Activated naive CD4-positive, alpha-beta T cell treated with anti-CD3 and anti-CD28 coated beads, Interleukin-2, amount 50 U/mL, for 24 hours (primary cell): ENCODE measurements around the gene CGN.

ENCODE experiments used
- H3K27ac Mint-ChIP-seq: one replicate; pipeline ENCODE4 v1.8.0; 2021; ENCODE audit warnings: mild to moderate bottlenecking, mixed read lengths
- H3K27me3 Mint-ChIP-seq: one replicate; pipeline ENCODE4 v1.8.0; 2021; ENCODE audit warnings: mixed read lengths
- H3K36me3 Mint-ChIP-seq: one replicate; pipeline ENCODE4 v1.8.0; 2021; ENCODE audit warnings: mixed read lengths
- H3K4me1 Mint-ChIP-seq: one replicate; pipeline ENCODE4 v1.8.0; 2021; ENCODE audit warnings: mixed read lengths
- H3K4me3 Mint-ChIP-seq: one replicate; pipeline ENCODE4 v1.8.0; 2021; ENCODE audit warnings: mild to moderate bottlenecking, mixed read lengths
- H3K9me3 Mint-ChIP-seq: one replicate; pipeline ENCODE4 v1.8.0; 2021; ENCODE audit warnings: mixed read lengths

The CGN gene

DNA sequence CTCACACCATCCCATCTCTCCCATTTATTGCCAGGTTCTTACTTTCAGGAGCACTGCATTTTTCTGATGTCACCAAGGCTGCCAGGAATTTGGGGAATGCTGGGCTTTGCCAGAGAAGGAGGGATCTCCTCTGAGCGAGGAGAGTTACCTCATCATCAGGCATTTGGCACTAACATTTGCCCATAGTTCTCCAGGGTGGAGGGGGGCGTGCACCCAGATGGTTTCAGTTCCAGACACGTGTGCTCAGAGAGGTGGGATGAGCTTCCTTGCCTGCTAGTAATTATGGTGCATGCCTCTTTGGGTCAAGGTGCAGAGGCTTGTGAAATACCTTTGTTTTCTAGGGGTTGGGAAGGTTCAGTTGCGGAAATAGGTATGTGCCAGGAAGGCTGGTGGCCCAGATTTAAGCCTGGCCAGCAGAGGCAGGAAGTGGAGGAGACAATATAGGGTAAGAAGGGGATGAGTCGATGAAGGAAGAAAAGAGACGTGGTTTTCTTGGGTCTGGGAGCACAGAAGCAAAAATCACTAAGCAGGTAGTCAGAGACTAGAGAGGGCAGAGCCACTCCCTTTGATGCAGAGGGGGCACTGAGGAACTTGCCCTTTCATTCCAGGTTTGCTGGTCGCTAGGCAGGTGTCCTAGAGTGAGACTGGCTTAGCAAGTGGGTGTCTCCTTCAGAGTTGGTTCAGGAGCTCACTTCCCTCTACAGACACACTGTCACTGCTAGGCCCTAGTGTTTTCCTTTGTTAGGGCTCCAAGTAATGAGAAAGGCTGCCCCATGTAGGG, 36.1 kb downstream of the CGN start:
- Mint-ChIP-seq H3K4me3 (no peak overlapping the region), H3K9me3 (no peaks in the 10 kb centered on the region), H3K36me3 (no peaks in the 10 kb centered on the region), H3K4me1 (peaks cover 8% of the 10 kb centered on the region), H3K27me3 (no peaks in the 10 kb centered on the region), H3K27ac (no peak overlapping the region)

DNA sequence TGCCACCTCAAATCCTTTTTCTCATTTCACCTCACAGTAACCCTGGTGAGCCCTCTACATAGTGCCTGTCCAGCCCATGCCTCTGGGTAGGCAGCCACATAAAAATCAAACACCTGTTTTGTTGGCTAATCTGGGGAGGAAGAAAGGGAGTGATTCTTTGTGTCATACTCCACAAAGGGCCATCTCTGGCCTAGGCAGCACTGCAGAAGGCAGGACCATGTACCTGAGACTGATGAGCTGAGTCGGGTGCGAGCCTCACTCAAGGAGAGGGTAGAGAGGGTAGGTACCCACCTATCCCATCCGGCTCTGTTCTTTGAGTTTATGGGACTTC, 36.7 kb downstream of the CGN start:
- H3K4me1 Mint-ChIP-seq, result peaks cover 5% of the 10 kb centered on the region
- no peak overlapping the region for H3K27ac Mint-ChIP-seq

DNA sequence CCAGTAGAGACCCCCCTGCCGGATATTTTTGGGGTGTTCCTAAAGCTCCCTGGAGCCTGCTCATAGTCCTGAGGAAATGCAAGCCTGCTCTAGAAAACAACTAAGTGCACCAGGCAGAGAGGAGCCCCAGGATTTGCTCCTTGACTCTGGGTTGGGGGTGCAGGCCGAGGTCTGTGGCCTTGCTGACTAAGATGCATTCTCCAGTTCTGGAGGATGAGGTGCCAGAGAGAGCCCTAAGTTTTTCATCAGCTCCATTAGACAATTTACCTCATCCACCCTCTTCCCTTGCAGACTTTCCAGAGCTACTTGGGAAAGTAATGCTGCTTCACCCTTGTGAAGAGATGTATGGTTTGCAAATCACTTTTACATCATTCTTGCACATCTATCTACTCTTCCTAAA, 38.0 kb downstream of the CGN start:
- Mint-ChIP-seq H3K27me3 (no peaks in the 10 kb centered on the region), H3K27ac (no peak overlapping the region), H3K4me1 (peaks cover 5% of the 10 kb centered on the region), H3K36me3 (no peaks in the 10 kb centered on the region), H3K9me3 (no peaks in the 10 kb centered on the region), H3K4me3 (no peak overlapping the region)

More for the DNA sequence above, 36.7 kb downstream of the CGN start:
- Mint-ChIP-seq H3K9me3 (no peaks in the 10 kb centered on the region), H3K27me3 (no peaks in the 10 kb centered on the region), H3K36me3 (no peaks in the 10 kb centered on the region), H3K4me3 (no peak overlapping the region)

GRCh38 chr1:151553659-151554058, 42.5 kb downstream of the CGN start:
- Mint-ChIP-seq H3K9me3 (no peaks in the 10 kb centered on the region), H3K27ac (no peak overlapping the region), H3K27me3 (no peaks in the 10 kb centered on the region), H3K4me1 (peaks cover 4% of the 10 kb centered on the region), H3K36me3 (peaks cover 2% of the 10 kb centered on the region), H3K4me3 (no peak overlapping the region)

DNA sequence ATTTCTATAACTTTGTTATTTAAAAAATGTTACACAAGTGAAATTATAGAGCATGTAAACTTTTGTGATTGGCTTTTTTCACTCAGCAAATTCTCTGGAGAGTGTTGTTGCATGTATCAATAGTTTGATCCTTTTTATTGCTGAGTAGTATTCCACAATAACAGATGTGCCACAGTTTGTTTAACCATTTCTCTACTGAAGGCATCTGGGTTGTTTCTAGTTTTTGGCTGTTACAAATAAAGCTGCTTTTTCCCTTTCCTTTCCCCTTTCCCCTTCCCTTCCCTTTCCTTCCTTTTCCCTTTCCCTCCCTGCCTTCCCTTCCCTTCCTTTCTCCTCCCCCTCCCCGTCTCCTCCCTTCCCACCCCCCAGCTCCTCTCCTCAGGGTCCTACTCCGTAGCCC, 44.9 kb downstream of the CGN start:
- Mint-ChIP-seq H3K36me3 (peaks cover 2% of the 10 kb centered on the region), H3K4me3 (no peak overlapping the region), H3K9me3 (no peaks in the 10 kb centered on the region), H3K27me3 (no peaks in the 10 kb centered on the region), H3K4me1 (peaks cover 4% of the 10 kb centered on the region), H3K27ac (no peak overlapping the region)

DNA sequence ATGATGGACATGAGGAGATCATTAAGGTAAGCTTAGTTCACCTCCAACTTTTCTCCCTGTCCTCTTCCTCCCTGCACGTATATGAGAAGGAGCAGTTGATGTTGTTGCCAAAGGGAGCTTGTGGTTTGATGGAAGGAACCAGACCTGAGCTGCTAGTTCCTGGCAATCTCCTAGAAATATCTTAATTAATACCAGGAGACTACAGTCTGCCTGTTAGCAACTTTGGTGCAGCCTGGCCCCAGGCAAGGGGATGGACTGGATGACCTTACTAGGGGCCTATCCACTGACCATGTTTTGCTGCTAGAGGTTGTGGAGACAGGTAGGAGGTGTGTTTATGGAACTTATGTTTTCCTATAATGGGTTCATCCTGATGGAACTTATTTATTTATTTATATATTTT, 51.5 kb downstream of the CGN start:
- no peak overlapping the region for H3K27ac Mint-ChIP-seq
- peaks cover 5% of the 10 kb centered on the region for H3K36me3 Mint-ChIP-seq
- H3K9me3 Mint-ChIP-seq, result no peaks in the 10 kb centered on the region
- peaks cover 4% of the 10 kb centered on the region for H3K4me1 Mint-ChIP-seq
- H3K4me3 Mint-ChIP-seq, result no peak overlapping the region
- H3K27me3 Mint-ChIP-seq, result no peaks in the 10 kb centered on the region

GRCh38 chr1:151563376-151563775, 52.2 kb downstream of the CGN start:
- Mint-ChIP-seq H3K9me3 (no peaks in the 10 kb centered on the region), H3K27ac (no peak overlapping the region), H3K36me3 (peaks cover 6% of the 10 kb centered on the region), H3K4me3 (no peak overlapping the region), H3K27me3 (no peaks in the 10 kb centered on the region), H3K4me1 (peaks cover 6% of the 10 kb centered on the region)

- Mint-ChIP-seq H3K4me1 (peaks cover 4% of the 10 kb centered on the region), H3K27me3 (no peaks in the 10 kb centered on the region), H3K9me3 (no peaks in the 10 kb centered on the region), H3K36me3 (peaks cover 4% of the 10 kb centered on the region), H3K27ac (no peak overlapping the region), H3K4me3 (no peak overlapping the region)
These were observed 54.5 kb downstream of the CGN start for GRCh38 chr1:151565502-151566189.

DNA sequence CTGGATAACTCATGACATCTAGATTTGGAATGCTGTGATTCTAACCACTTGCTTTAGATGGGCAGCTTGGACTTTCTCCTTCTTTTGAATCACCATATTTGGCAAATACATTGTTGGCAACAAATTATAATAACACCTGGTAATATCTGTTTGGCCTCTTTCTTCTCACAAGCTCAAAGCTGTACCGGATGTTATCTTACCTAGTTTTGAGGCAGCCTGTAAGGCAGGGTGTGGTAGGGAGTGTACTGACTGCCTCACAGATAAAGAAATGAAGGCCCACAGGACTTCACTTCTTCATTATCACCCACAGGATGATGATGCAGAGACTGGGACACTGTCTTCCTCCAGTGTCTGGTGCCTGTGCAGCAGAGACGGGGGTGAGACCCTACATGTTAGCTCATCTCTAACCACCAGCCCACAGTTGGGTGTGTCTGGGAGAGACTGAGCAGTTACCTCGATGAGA, 57.5 kb downstream of the CGN start:
- H3K27ac Mint-ChIP-seq, result no peak overlapping the region

DNA sequence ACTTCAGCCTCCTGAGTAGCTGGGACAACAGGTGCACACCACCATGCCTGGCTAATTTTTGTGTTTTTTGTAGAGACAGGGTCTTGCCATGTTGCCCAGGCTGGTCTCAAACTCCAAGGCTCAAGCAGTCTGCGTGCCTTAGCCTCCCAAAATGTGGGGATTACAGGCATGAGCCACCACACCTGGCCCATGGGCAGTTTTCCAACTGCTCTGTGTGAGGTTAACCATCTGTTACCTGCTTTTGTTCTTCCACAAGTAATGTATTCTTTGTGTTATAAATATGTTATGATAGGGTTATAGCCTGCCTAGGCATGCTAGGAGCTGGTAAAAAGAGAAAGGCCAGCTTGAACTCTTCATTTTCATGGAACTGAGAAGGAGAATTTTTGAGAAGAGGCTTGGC, 59.6 kb downstream of the CGN start:
- no peak overlapping the region for H3K4me3 Mint-ChIP-seq
- peaks cover 11% of the 10 kb centered on the region for H3K36me3 Mint-ChIP-seq
- no peak overlapping the region for H3K27ac Mint-ChIP-seq
- no peaks in the 10 kb centered on the region for H3K27me3 Mint-ChIP-seq
- H3K9me3 Mint-ChIP-seq, result no peaks in the 10 kb centered on the region
- H3K4me1 Mint-ChIP-seq, result peaks cover 4% of the 10 kb centered on the region

More for the DNA sequence above, 57.5 kb downstream of the CGN start:
- Mint-ChIP-seq H3K4me3 (no peak overlapping the region), H3K27me3 (no peaks in the 10 kb centered on the region), H3K4me1 (peaks cover 4% of the 10 kb centered on the region), H3K36me3 (peaks cover 9% of the 10 kb centered on the region), H3K9me3 (no peaks in the 10 kb centered on the region)

DNA sequence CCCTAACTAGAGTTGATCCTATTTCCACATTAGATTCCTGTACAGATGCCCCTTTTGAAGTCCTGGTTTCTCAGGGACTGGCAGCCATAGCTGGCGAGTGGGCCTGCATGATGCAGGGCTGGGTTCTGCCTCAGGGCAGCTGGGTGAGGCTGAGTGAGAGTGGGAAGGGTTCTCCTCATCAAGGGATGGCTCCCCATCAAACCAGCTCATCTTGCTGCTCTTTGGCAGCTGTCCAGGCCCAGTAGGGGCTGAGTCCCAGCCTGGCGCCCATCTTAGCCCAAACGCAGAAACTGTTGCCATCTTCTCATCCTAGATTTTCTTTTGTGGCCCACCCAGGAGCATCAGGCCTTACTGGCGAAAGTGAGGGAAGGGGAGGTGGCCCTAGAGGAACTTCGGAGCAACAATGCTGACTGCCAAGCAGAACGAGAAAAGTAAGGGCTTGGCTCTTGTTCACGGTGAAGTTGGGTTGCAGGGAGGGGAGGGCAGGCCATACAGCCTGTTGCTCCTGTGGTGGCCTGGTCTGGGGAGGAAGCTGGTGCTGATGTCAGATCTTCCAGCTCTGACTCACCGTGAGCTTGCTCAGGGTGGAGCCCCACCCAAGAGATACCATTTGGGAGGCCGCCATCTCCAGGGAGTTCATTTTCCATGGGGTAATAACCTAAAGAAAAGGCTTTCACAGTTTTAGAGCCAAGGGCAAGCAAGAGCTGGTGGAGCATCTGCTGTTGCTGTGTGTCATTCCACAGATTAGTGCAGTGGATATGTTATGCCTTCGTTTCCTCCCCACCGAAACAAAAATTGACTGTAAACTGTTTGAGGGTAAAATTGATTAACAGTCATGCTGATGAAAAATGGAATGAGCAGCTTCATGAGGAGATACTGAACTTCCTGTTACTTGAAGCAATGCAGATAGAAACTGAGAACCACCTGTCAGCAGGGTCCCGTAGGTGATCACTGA, 63.7 kb downstream of the CGN start:
- H3K4me1 Mint-ChIP-seq, result no peaks in the 10 kb centered on the region
- H3K27ac Mint-ChIP-seq, result no peak overlapping the region
- no peaks in the 10 kb centered on the region for H3K27me3 Mint-ChIP-seq
- no peak overlapping the region for H3K4me3 Mint-ChIP-seq
- H3K36me3 Mint-ChIP-seq, result peaks cover 7% of the 10 kb centered on the region
- H3K9me3 Mint-ChIP-seq, result no peaks in the 10 kb centered on the region

DNA sequence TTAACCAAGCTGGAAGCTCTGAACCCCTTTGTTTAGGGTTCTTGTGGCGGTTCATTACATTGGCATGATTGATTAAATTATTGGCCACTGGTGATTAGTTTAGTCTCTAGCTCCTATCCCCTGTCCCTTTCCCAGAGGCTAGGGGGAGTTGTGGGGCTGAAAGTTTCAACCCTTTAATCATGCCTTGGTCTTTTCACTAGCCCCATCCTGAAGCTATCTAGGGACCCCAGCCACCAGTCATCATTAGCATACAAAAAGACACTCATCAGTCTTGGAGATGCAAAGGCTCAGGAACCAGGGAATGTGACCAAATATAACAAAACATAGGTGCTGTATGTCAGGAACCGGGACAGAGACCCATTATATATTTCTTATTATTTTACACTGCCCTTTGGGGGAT, 66.0 kb downstream of the CGN start:
- Mint-ChIP-seq H3K4me3 (no peak overlapping the region), H3K27ac (no peak overlapping the region), H3K27me3 (no peaks in the 10 kb centered on the region), H3K36me3 (peaks cover 5% of the 10 kb centered on the region), H3K9me3 (no peaks in the 10 kb centered on the region), H3K4me1 (no peaks in the 10 kb centered on the region)

- Mint-ChIP-seq H3K4me3 (no peak overlapping the region), H3K36me3 (peaks cover 2% of the 10 kb centered on the region), H3K4me1 (no peaks in the 10 kb centered on the region), H3K27ac (no peak overlapping the region), H3K9me3 (no peaks in the 10 kb centered on the region), H3K27me3 (no peaks in the 10 kb centered on the region)
These were observed 67.8 kb downstream of the CGN start for GRCh38 chr1:151578941-151579340.

GRCh38 chr1:151579436-151580225, 68.4 kb downstream of the CGN start:
- Mint-ChIP-seq H3K36me3 (peaks cover 2% of the 10 kb centered on the region), H3K4me1 (no peaks in the 10 kb centered on the region), H3K4me3 (no peak overlapping the region), H3K27ac (no peak overlapping the region), H3K9me3 (no peaks in the 10 kb centered on the region), H3K27me3 (no peaks in the 10 kb centered on the region)

DNA sequence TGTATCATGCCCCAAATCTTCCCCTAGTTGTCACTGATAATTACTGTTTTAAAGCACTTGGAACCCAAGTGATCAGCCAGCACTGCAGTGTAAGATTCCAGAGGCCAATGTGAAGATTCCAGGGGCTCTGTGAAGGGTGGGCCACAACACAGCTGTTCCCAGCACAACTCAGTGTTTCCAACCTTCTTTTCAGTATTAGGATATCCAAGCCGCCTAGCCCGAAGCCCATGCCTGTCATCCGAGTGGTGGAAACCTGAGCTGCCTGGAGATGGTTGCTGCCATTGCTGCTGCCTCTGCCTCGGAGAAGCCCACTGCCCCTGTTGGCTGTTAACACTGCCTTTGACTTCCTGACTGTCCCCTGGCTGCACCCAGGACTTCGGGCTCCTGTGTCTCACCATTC, 70.3 kb downstream of the CGN start:
- Mint-ChIP-seq H3K36me3 (no peaks in the 10 kb centered on the region), H3K9me3 (no peaks in the 10 kb centered on the region), H3K4me3 (no peak overlapping the region), H3K27me3 (no peaks in the 10 kb centered on the region), H3K27ac (no peak overlapping the region), H3K4me1 (no peaks in the 10 kb centered on the region)
